ENCODE data around the gene SLC25A46.

SLC25A46 gene

DNA sequence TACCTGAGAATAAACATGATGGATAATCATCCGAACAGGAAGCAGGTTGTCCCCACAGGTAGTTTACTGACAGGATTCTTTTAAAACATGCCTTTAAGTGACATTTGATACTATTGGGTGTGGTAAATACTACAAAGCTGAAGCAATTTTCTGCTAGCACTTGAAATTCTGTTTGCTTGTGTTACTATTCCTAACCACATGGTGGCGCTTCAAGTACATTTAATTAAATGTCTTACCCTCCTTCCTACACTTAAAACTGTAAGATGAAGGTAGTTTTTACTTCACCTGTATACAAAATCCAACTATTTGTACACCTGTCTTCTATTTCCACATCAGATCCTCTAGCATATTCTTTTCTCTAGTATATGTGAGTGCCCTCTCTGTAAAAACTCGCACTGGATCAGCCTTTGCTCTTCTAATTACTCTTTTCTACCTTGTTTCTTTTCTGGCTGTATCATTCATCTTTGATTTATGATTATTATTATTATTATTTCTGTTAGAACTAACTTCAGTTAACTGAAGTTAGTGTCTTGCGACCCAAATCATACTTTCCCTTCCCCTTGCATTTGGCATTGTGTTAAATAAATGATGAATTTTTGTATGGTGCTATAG, 18.4 kb downstream of the SLC25A46 start:
- H3K4me1 ChIP-seq (ENCODE audit: control insufficient read depth, insufficient read depth, low read length): no peaks in the 10 kb centered on the region
- no peaks in the 10 kb centered on the region for H3K9me3 ChIP-seq (ENCODE audit: control insufficient read depth, insufficient read depth, low read depth, low read length)
- H3K4me3 ChIP-seq (ENCODE audit: low read depth, low read length): no peak overlapping the region
- peak; percentile 57 for TF ChIP-seq ZNF654 (tag by site-specific recombination; IDR thresholded peaks at IDR 0.05; ENCODE audit: low read depth)
- TF ChIP-seq, protein P1, sequence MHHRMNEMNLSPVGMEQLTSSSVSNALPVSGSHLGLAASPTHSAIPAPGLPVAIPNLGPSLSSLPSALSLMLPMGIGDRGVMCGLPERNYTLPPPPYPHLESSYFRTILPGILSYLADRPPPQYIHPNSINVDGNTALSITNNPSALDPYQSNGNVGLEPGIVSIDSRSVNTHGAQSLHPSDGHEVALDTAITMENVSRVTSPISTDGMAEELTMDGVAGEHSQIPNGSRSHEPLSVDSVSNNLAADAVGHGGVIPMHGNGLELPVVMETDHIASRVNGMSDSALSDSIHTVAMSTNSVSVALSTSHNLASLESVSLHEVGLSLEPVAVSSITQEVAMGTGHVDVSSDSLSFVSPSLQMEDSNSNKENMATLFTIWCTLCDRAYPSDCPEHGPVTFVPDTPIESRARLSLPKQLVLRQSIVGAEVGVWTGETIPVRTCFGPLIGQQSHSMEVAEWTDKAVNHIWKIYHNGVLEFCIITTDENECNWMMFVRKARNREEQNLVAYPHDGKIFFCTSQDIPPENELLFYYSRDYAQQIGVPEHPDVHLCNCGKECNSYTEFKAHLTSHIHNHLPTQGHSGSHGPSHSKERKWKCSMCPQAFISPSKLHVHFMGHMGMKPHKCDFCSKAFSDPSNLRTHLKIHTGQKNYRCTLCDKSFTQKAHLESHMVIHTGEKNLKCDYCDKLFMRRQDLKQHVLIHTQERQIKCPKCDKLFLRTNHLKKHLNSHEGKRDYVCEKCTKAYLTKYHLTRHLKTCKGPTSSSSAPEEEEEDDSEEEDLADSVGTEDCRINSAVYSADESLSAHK (tag by site-specific recombination; IDR thresholded peaks at IDR 0.05): no peak
- POLR2A ChIA-PET: no interaction called here
- peaks cover 39 to 64% of the 10 kb centered on the region in 2 experiments for H3K36me3 ChIP-seq (ENCODE audit: control insufficient read depth in 2 of 2, insufficient read depth in 1 of 2, low read length in 2 of 2)
- H3K27ac ChIP-seq (ENCODE audit: extremely low read depth, low read depth, low read length): no peak overlapping the region
- CTCF ChIA-PET: interaction anchor here (0.7 to 1.9 kb wide), 7 partner anchors 9 to 1426 kb away, joined by 3 to 8 read pairs (median 4); no protein-coding TSS in a partner anchor

DNA sequence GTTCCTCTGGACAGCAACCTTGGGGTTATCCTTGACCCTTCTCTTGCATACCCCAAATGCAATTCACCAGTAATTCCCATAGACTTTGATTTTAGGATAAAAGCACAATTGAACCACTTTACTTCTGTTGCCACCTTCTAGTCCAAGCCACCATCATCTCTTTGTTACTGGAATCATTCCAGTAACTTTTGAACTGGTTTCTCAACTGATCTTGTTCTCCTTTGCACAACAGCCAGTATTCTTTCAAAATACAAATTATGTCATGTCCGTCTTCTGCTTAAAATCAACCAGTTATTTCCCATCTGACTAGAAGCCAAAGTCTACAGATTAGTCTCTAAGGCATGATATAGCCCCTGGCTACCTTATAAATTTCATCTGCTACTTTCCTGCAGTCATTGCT, 21.4 kb downstream of the SLC25A46 start:
- Histone ChIP-seq H3K27ac (ENCODE audit: extremely low read depth, low read depth, low read length) (no peak overlapping the region), H3K4me1 (ENCODE audit: control insufficient read depth, insufficient read depth, low read length) (no peaks in the 10 kb centered on the region), H3K4me3 (ENCODE audit: low read depth, low read length) (no peak overlapping the region), H3K9me3 (ENCODE audit: control insufficient read depth, insufficient read depth, low read depth, low read length) (no peaks in the 10 kb centered on the region), H3K36me3 (ENCODE audit: control insufficient read depth in 2 of 2, insufficient read depth in 1 of 2, low read length in 2 of 2) (peaks cover 37 to 69% of the 10 kb centered on the region in 2 experiments)
- POLR2A ChIA-PET: no interaction called here
- CTCF ChIA-PET: no interaction called here
- TF ChIP-seq, protein P2, sequence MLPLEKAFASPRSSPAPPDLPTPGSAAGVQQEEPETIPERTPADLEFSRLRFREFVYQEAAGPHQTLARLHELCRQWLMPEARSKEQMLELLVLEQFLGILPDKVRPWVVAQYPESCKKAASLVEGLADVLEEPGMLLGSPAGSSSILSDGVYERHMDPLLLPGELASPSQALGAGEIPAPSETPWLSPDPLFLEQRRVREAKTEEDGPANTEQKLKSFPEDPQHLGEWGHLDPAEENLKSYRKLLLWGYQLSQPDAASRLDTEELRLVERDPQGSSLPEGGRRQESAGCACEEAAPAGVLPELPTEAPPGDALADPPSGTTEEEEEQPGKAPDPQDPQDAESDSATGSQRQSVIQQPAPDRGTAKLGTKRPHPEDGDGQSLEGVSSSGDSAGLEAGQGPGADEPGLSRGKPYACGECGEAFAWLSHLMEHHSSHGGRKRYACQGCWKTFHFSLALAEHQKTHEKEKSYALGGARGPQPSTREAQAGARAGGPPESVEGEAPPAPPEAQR (tag by site-specific recombination; IDR thresholded peaks at IDR 0.05): no peak
- TF ChIP-seq GLIS1 (tag by site-specific recombination; IDR thresholded peaks at IDR 0.05): no peak

DNA sequence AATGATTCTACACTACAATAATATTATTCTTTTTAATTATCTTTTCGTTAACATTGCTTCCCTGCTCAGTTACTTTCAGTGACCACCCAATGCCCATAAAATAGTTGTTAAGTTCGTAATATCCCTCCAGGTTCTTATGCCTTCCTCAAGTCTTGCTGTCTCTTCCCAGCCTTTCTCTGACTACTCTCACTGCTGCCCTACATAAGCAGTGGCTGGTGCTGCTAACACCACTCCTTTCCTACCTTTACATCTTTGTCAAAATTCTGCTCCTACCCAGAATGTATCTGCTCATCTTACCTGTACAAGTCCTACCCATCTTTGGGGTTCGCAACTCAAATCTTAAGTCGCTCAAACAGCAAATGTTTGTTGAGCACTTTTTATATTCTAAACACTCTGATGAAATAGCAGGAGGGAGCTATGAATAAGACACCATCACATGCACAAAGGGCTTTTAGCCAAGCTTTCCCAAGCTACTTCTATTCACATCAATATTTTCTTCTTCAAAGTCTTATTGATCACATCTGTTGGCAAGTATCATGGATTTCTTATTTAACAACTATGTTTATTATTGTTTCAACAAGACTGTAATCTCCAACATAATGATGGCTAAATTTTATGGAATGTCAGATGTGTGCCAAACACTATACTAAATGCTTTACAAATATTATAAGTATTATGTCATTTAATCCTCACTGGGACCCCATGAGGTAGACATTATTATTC, 29.5 kb downstream of the SLC25A46 start:
- Histone ChIP-seq H3K4me1 (ENCODE audit: control insufficient read depth, insufficient read depth, low read length) (no peaks in the 10 kb centered on the region), H3K27ac (ENCODE audit: extremely low read depth, low read depth, low read length) (no peak overlapping the region), H3K9me3 (ENCODE audit: control insufficient read depth, insufficient read depth, low read depth, low read length) (no peaks in the 10 kb centered on the region), H3K36me3 (ENCODE audit: control insufficient read depth in 2 of 2, insufficient read depth in 1 of 2, low read length in 2 of 2) (peaks cover 0 to 3% of the 10 kb centered on the region in 2 experiments; a peak in 1 of 3 replicates), H3K4me3 (ENCODE audit: low read depth, low read length) (no peak overlapping the region)
- POLR2A ChIA-PET: no interaction called here
- CTCF ChIA-PET: interaction anchor here (0.5 to 1.6 kb wide), 3 partner anchors 12 to 1680 kb away, joined by 3 to 6 read pairs (median 3); no protein-coding TSS in a partner anchor
- TF ChIP-seq ZNF223 (tag by site-specific recombination; IDR thresholded peaks at IDR 0.05) (no peak), ZNF175 (tag by site-specific recombination; IDR thresholded peaks at IDR 0.05) (no peak), ZNF155 (tag by site-specific recombination; IDR thresholded peaks at IDR 0.05) (no peak), ZNF76 (tag by site-specific recombination; IDR thresholded peaks at IDR 0.05; ENCODE audit: borderline replicate concordance, low read depth) (no peak), ZNF146 (tag by site-specific recombination; IDR thresholded peaks at IDR 0.05) (no peak), ZNF324 (tag by site-specific recombination; IDR thresholded peaks at IDR 0.05) (no peak), SP2 (tag by site-specific recombination; IDR thresholded peaks at IDR 0.05) (no peak), ZFP37 (tag by site-specific recombination; IDR thresholded peaks at IDR 0.05) (no peak), ZNF48 (tag by site-specific recombination; IDR thresholded peaks at IDR 0.05) (no peak), ZNF658 (tag by site-specific recombination; IDR thresholded peaks at IDR 0.05) (no peak), ZNF157 (tag by site-specific recombination; IDR thresholded peaks at IDR 0.05) (no peak)
- TF ChIP-seq, protein P3, sequence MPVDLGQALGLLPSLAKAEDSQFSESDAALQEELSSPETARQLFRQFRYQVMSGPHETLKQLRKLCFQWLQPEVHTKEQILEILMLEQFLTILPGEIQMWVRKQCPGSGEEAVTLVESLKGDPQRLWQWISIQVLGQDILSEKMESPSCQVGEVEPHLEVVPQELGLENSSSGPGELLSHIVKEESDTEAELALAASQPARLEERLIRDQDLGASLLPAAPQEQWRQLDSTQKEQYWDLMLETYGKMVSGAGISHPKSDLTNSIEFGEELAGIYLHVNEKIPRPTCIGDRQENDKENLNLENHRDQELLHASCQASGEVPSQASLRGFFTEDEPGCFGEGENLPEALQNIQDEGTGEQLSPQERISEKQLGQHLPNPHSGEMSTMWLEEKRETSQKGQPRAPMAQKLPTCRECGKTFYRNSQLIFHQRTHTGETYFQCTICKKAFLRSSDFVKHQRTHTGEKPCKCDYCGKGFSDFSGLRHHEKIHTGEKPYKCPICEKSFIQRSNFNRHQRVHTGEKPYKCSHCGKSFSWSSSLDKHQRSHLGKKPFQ (tag by site-specific recombination; IDR thresholded peaks at IDR 0.05): no peak
- TF ChIP-seq, protein P4, sequence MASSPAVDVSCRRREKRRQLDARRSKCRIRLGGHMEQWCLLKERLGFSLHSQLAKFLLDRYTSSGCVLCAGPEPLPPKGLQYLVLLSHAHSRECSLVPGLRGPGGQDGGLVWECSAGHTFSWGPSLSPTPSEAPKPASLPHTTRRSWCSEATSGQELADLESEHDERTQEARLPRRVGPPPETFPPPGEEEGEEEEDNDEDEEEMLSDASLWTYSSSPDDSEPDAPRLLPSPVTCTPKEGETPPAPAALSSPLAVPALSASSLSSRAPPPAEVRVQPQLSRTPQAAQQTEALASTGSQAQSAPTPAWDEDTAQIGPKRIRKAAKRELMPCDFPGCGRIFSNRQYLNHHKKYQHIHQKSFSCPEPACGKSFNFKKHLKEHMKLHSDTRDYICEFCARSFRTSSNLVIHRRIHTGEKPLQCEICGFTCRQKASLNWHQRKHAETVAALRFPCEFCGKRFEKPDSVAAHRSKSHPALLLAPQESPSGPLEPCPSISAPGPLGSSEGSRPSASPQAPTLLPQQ (tag by site-specific recombination; IDR thresholded peaks at IDR 0.05): no peak
- TF ChIP-seq, protein P5, sequence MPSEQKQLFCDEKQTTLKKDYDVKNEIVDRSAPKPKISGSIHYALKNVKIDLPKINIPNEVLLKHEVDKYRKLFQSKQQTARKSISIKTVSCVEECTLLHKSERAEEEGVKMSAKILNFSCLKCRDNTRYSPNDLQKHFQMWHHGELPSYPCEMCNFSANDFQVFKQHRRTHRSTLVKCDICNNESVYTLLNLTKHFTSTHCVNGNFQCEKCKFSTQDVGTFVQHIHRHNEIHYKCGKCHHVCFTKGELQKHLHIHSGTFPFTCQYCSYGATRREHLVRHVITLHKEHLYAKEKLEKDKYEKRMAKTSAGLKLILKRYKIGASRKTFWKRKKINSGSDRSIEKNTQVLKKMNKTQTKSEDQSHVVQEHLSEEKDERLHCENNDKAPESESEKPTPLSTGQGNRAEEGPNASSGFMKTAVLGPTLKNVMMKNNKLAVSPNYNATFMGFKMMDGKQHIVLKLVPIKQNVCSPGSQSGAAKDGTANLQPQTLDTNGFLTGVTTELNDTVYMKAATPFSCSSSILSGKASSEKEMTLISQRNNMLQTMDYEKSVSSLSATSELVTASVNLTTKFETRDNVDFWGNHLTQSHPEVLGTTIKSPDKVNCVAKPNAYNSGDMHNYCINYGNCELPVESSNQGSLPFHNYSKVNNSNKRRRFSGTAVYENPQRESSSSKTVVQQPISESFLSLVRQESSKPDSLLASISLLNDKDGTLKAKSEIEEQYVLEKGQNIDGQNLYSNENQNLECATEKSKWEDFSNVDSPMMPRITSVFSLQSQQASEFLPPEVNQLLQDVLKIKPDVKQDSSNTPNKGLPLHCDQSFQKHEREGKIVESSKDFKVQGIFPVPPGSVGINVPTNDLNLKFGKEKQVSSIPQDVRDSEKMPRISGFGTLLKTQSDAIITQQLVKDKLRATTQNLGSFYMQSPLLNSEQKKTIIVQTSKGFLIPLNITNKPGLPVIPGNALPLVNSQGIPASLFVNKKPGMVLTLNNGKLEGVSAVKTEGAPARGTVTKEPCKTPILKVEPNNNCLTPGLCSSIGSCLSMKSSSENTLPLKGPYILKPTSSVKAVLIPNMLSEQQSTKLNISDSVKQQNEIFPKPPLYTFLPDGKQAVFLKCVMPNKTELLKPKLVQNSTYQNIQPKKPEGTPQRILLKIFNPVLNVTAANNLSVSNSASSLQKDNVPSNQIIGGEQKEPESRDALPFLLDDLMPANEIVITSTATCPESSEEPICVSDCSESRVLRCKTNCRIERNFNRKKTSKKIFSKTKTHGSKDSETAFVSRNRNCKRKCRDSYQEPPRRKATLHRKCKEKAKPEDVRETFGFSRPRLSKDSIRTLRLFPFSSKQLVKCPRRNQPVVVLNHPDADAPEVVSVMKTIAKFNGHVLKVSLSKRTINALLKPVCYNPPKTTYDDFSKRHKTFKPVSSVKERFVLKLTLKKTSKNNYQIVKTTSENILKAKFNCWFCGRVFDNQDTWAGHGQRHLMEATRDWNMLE (tag by site-specific recombination; conservative IDR thresholded peaks at IDR 0.05; ENCODE audit: low read depth): no peak

Measured in HEK293 (cell line).